ENCODE results near the gene PDE3A. TPM values are rescaled to one million over a fixed set of nuclear protein-coding genes. Genes with fewer than 3 reads are reported as not detected.

The PDE3A gene
- total RNA-seq, 1 experiment from 2014 or later: 0.12 TPM

- Histone ChIP-seq H3K9me3 (ENCODE audit: control insufficient read depth in 1 of 2, insufficient read depth in 1 of 2, low read depth in 1 of 2, low read length in 2 of 2) (no peaks in the 10 kb centered on the region), H3K27me3 (ENCODE audit: insufficient read depth, low read length) (no peaks in the 10 kb centered on the region), H3K27ac (ENCODE audit: low read depth, low read length) (no peak overlapping the region), H4K20me1 (ENCODE audit: insufficient read depth) (no peaks in the 10 kb centered on the region), H3K4me2 (ENCODE audit: low read length) (no peak overlapping the region), H3K9me2 (ENCODE audit: insufficient read depth) (no peaks in the 10 kb centered on the region), H2AFZ (ENCODE audit: low read depth, low read length, poor library complexity, severe bottlenecking) (no peak overlapping the region), H3K4me1 (ENCODE audit: control insufficient read depth in 1 of 2, insufficient read depth in 2 of 2, low read length in 2 of 2) (no peaks in the 10 kb centered on the region), H3K36me3 (ENCODE audit: control insufficient read depth in 1 of 2, insufficient read depth in 2 of 2, low read length in 2 of 2) (no peaks in the 10 kb centered on the region), H3K79me2 (ENCODE audit: insufficient read depth, low read length) (no peaks in the 10 kb centered on the region), H3K4me3 (replicated peaks in 1 of 2; ENCODE audit: low read depth in 1 of 2, low read length in 2 of 2) (no peak overlapping the region), H3K9ac (ENCODE audit: low read length) (no peak overlapping the region)
- ATAC-seq: no peak
- RAD21 ChIA-PET (ENCODE audit: low non-redundant PET in 1 of 2, low total read pairs in 2 of 2, uncharacterized antibody in 2 of 2, unreplicated experiment in 2 of 2): no interaction called here
- no peak for DNase-seq (ENCODE audit: low read depth, low spot score)
- POLR2A ChIA-PET: no interaction called here
- TF ChIP-seq JUND (IDR thresholded peaks at IDR 0.05) (no peak), MAX (IDR thresholded peaks at IDR 0.05) (no peak), SIN3A (IDR thresholded peaks at IDR 0.05; ENCODE audit: low read depth) (no peak)
- intact Hi-C loops (cut with micrococcal nuclease): no loop called here
- BruUV-seq (replicated peaks): no TSS peak
- CTCF ChIA-PET: no interaction called here
Measured at GRCh38 chr12:20722142-20722541, 353.8 kb downstream of the PDE3A start.

GRCh38 chr12:20731274-20731673 lies 362.9 kb downstream of the PDE3A start:
- H3K9me3 ChIP-seq (ENCODE audit: control insufficient read depth in 1 of 2, insufficient read depth in 1 of 2, low read depth in 1 of 2, low read length in 2 of 2): no peaks in the 10 kb centered on the region
- no TSS peak for BruUV-seq (replicated peaks)
- H3K27ac ChIP-seq (ENCODE audit: low read depth, low read length): no peak overlapping the region
- H3K27me3 ChIP-seq (ENCODE audit: insufficient read depth, low read length): no peaks in the 10 kb centered on the region
- DNase-seq (ENCODE audit: low read depth, low spot score): no peak
- TF ChIP-seq CBX3 (IDR thresholded peaks at IDR 0.05; ENCODE audit: low read depth): no peak
- peak; percentile 30 for TF ChIP-seq RAD21 (IDR thresholded peaks at IDR 0.05; ENCODE audit: low read depth)
- TF ChIP-seq CEBPB (IDR thresholded peaks at IDR 0.05; ENCODE audit: low read depth): no peak
- ATAC-seq: no peak
- ChIA-PET CTCF (no interaction called here), POLR2A (no interaction called here), RAD21 (ENCODE audit: low non-redundant PET in 1 of 2, low total read pairs in 2 of 2, uncharacterized antibody in 2 of 2, unreplicated experiment in 2 of 2) (no interaction called here)
- no peak overlapping the region for H3K9ac ChIP-seq (ENCODE audit: low read length)
- H2AFZ ChIP-seq (ENCODE audit: low read depth, low read length, poor library complexity, severe bottlenecking): no peak overlapping the region
- H3K4me1 ChIP-seq (ENCODE audit: control insufficient read depth in 1 of 2, insufficient read depth in 2 of 2, low read length in 2 of 2): no peaks in the 10 kb centered on the region
- no peaks in the 10 kb centered on the region for H4K20me1 ChIP-seq (ENCODE audit: insufficient read depth)
- no peaks in the 10 kb centered on the region for H3K36me3 ChIP-seq (ENCODE audit: control insufficient read depth in 1 of 2, insufficient read depth in 2 of 2, low read length in 2 of 2)
- no peaks in the 10 kb centered on the region for H3K79me2 ChIP-seq (ENCODE audit: insufficient read depth, low read length)
- H3K9me2 ChIP-seq (ENCODE audit: insufficient read depth): no peaks in the 10 kb centered on the region
- intact Hi-C loops (cut with micrococcal nuclease): no loop called here
- no peak overlapping the region for H3K4me2 ChIP-seq (ENCODE audit: low read length)
- no peak overlapping the region for H3K4me3 ChIP-seq (replicated peaks in 1 of 2; ENCODE audit: low read depth in 1 of 2, low read length in 2 of 2)

Measured in HCT116 (cell line).